NOMO-1 treated with DMSO at 0.1 percent for 48 hours (cell line): Measurements from ENCODE around the gene ASTN1.
A peak's percentile ranks its signal among the peaks of the same experiment; 100 is the strongest.

Experiments used
- DNase-seq: peaks from one replicate; lab custom pipeline; 2025; ENCODE audit not compliant: unreplicated experiment; lab: John Stamatoyannopoulos, UW

The ASTN1 gene

GRCh38 chr1:176996456-176997090 lies 167.9 kb downstream of the ASTN1 start:
- DNase-seq = no peak

DNA sequence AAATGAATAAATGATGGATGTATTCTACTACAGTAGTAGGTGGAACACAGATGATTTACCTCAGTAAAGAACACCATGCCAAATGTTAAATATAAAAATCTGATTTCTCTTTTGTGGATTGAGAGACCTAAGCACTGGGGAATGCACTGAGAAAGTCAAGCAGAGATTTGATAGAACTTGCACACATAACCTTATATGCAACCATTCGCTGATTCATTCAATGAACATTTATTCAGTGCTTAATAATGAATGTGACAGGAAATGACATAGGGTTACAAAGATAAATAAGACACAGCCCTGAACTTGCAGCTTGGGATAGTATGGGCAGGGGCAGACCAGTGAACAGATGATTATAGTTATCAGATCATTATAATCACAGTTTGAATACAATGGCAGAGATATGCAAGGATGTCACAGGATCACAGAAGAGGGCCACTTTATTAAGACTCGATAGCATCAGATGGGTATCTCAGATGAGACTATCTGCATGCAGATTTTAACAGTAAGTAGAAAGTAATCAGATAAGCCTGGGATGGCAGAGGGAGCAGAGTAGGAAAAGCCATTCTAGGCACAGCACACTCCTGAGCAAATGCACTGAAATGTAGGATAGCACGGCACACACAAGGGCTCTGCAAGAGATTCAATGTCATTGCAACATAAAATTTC lies 169.4 kb downstream of the ASTN1 start:
- DNase-seq = no peak

- DNase-seq = no peak
Observed at GRCh38 chr1:176993587-176993986, 170.9 kb downstream of the ASTN1 start.

DNA sequence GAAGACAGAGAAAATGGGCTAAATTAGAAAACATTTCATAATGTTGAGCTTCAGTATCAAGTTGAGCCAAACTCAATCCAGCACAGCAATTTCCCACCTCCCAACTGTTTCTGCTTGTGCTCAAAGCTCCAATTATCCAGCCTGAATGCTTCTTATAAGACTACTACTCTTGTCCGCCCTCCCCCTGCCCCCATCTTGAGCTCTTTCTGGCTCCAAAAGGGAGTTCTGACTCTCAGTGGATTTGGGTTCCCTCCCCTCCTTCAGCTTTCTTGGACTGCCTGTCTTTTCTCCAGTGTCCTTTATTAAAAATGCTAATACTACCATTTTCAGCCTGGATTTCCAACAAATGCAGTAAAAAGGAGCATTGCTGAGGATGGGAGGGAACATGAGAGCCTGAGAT lies 174.8 kb downstream of the ASTN1 start:
- no peak for DNase-seq

DNA sequence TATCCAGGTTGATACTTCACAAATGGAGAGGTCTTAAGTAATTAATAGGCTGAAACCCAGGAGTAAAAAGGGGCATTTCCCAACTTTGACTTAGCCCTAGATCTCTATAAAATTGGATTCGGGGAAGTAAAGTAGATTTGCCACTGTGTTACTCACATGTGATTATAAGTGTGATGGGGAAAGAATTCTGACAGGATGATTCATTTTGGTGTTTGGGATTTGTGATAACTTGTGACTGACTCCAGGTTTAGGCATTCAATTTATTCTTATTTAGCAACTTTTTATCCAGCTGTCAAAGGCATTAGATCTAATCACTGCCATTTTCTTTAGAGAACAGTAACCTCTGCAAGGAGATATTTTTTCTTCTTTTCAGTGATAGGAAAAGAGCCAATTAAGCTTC lies 175.5 kb downstream of the ASTN1 start:
- DNase-seq = no peak

DNA sequence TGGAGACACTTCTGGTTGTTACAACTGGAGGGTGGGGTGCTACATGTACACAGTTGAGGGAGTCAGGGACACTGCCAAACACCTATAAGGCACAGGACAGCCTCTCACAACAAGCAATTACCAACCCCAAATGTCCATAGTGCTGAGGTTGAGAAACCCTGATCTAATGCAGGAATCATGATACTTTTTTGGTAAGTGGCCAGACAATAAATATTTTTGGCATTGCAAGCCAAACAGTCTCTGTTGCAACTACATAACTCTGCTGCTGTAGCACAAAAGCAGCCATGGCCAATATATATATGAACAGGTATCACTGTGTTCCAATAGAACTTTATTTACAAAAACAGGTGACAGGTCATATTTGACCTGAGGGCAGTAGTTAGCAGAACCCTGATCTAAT lies 177.5 kb downstream of the ASTN1 start:
- no peak for DNase-seq

- DNase-seq = no peak
Observed at GRCh38 chr1:176983731-176984130, 180.8 kb downstream of the ASTN1 start.

DNA sequence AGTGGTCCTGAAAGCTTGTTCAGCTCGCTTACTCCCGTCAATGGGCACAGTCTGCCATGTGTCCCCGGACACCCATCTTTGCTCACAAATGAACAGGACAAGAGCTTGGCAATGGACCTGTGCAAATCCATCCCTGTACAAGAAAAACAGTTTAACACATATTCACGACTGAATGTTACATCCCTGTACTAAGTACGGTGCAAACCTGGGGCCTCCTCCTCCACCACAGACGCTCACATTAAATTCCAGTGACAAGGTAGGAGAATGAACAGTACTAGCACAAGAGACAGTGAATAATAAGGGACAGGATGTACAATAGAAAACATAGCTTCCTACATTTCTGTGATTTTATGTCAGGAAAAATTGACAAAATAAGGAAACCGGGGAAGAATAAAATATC lies 187.7 kb downstream of the ASTN1 start:
- no peak for DNase-seq

- no peak for DNase-seq
Observed at GRCh38 chr1:176976225-176976624, 188.3 kb downstream of the ASTN1 start.

GRCh38 chr1:176964687-176965086 lies 199.8 kb downstream of the ASTN1 start:
- no peak for DNase-seq

DNA sequence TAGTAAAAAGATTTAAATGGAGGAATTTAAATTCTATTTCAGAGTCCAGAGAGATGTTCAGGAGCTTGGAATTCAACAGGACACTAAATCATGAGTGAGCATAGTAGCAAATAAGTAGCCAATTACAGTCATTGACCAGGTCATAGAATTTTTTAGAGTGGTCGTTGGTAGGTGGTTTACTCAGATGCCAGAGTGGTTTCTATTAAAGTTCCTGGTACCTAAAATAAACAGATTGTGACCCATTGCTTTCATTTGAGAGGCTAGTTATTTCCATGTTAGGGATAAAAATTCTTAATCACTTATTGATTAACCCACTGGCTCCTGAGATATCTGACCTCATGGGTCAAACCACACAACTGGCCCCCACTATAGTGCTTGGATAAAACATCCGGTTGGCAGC lies 201.3 kb downstream of the ASTN1 start:
- no peak for DNase-seq

DNA sequence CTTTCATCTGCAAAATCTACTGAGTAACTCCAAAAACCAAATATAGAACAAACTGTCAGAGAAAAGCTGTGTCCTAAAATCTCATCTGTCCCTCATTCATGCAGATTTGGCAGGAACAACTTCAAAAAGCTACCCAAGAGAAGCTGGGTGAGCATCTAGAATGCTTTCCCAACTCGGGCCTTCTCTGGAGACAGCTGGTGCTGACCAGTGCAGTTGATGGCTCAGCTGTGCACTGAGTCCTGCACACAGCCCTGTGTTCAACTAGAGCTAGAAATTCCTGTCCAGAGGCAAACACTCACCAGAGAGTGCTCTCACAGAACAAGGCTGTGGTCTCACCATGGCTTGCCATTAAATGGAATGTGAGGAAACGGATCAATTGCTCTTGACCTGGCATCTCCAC lies 202.8 kb downstream of the ASTN1 start:
- DNase-seq = no peak

GRCh38 chr1:176959191-176959820 lies 205.2 kb downstream of the ASTN1 start:
- no peak for DNase-seq

GRCh38 chr1:176957603-176958002 lies 206.9 kb downstream of the ASTN1 start:
- DNase-seq = no peak

DNA sequence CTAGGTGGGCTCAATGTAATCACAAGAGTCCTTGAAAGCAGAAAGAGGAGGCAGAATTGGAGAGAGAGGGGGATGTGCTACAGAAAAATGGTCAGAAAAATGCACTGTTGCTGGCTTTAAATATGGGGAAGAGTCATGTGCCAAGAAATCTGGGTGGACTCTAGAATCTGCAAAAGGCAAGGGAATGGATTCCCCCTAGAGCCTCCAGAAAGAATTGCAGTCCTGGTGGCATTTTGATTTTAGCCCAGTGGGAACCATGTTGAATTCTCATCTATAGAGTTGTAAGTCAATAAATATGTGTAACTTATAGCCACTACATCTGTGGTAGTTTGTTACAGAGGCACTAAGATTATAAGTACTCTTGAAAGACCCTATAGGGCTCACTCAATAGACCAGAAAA lies 210.3 kb downstream of the ASTN1 start:
- DNase-seq = no peak

- no peak for DNase-seq
Observed at GRCh38 chr1:176950736-176951324, 213.7 kb downstream of the ASTN1 start.

- peak; percentile 19 for DNase-seq
Observed at GRCh38 chr1:176949033-176949662, 215.4 kb downstream of the ASTN1 start.

- no peak for DNase-seq
Observed at GRCh38 chr1:176944606-176945005, 219.9 kb downstream of the ASTN1 start.

GRCh38 chr1:176943783-176944182 lies 220.7 kb downstream of the ASTN1 start:
- no peak for DNase-seq

DNA sequence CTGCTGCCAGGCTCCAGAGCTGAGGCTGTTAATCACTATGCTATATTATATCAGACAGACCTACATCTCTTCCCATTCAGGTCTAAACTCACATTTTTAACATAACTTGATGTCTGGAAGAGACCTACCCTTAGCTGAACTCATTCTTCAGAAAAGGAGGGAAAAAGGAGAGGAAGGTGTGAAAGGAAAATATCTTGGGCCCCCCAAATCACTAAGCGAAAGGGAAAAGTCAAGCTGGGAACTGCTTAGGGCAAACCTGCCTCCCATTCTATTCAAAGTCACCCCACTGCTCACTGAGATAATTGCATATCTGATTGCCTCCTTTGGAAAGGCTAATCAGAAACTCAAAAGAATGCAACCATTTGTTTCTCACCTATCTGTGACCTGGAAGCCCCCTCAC lies 222.2 kb downstream of the ASTN1 start:
- no peak for DNase-seq

GRCh38 chr1:176939993-176940392 lies 224.5 kb downstream of the ASTN1 start:
- no peak for DNase-seq

DNA sequence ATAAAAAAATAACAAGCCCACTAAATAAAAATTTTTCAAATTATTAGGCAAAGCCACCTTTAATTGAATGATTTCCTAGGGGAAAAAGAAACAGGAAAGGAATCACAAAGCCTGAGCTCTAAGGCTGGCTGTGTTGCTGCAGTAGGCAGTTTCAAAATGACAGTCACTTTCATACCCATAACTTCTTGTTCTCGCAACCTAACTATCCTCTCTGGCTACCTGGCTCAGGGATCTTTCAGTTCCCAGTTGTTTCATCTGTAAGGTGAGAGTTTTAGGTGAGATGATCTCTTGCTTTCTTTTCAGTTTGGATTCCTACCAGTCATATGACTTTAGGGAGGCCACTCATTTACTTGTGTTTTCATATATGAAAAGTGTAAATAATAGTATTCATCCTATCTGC lies 226.1 kb downstream of the ASTN1 start:
- no peak for DNase-seq
